RWPE1 (cell line): ENCODE results near the gene EPHB2.

Source experiments
- CTCF ChIA-PET: fragments of 350-600 bp; sonication (Branson Sonifier 250); formaldehyde crosslinking; extraction: SDS; loops from one replicate; lab custom pipeline; 2021; lab: Yijun Ruan, JAX
- POLR2A ChIA-PET: fragments of 400-600 bp; formaldehyde crosslinking; extraction: SDS; loops from one replicate; lab custom pipeline; 2020; ENCODE audit warnings: antibody characterized with exemption; ENCODE audit not compliant: low non-redundant PET; lab: Yijun Ruan, JAX
- DNase-seq: peaks from one replicate; pipeline ENCODE4 v3.0.0; 2012; ENCODE audit warnings: low spot score
- H3K27ac ChIP-seq: fragments of 450-650 bp; 2 replicates; pipeline ENCODE4 v1.5.1; 2017
- TF ChIP-seq, protein P1 (sequence below): fragments of 450-650 bp; conservative IDR thresholded peaks from 2 replicates; pipeline ENCODE4 v1.5.1; 2017; ENCODE audit warnings: low read depth, mild to moderate bottlenecking

EPHB2 gene

DNA sequence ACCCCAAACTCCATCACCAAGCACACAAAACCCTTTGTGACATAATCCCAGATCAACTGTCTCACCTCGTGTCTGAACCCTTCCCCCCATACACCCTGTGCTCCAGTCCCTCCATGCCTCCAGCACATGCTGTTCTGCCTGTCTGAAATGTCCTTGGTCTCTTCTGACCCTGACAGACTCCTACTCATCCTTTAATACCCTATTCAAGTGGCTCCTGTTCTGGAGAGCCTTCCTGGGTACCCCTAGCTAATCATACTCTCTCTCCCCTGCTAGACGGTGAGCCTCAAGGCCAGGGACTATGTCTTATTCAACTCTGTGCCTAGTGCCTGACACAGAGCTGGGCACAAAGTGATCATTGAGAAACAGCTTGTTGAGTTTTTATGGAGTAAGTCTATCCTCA, 137.1 kb downstream of the EPHB2 start:
- DNase-seq, result no peak
- no peak overlapping the region for H3K27ac ChIP-seq
- TF ChIP-seq, protein P1, sequence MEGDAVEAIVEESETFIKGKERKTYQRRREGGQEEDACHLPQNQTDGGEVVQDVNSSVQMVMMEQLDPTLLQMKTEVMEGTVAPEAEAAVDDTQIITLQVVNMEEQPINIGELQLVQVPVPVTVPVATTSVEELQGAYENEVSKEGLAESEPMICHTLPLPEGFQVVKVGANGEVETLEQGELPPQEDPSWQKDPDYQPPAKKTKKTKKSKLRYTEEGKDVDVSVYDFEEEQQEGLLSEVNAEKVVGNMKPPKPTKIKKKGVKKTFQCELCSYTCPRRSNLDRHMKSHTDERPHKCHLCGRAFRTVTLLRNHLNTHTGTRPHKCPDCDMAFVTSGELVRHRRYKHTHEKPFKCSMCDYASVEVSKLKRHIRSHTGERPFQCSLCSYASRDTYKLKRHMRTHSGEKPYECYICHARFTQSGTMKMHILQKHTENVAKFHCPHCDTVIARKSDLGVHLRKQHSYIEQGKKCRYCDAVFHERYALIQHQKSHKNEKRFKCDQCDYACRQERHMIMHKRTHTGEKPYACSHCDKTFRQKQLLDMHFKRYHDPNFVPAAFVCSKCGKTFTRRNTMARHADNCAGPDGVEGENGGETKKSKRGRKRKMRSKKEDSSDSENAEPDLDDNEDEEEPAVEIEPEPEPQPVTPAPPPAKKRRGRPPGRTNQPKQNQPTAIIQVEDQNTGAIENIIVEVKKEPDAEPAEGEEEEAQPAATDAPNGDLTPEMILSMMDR, result no peak
- CTCF ChIA-PET, result interaction anchor here (0.7 kb wide), 1 partner anchor 15 kb away, joined by 3 read pairs; no protein-coding TSS in a partner anchor
- POLR2A ChIA-PET, result no interaction called here

DNA sequence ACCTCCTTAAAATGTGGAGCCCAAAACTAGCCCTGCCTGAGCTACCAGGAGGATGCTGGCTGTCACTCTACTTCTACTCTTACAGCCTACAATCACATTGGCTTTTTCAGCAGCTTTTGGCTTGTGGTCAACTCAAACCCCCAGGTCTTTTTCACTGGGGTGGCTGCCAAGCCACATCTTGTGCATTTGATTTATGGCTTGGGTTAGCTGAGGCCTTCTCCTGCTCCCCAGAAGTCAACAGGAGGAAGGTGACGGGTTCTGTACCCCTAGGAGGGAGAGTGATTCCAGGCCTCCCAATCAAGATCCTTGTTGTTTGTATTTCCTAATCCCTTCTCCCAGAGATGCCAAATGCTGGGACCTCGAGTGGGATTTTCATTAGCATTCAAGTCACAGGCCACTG, 137.8 kb downstream of the EPHB2 start:
- TF ChIP-seq, protein P1, result no peak
- DNase-seq, result no peak
- ChIA-PET CTCF (no interaction called here), POLR2A (no interaction called here)
- no peak overlapping the region for H3K27ac ChIP-seq

DNA sequence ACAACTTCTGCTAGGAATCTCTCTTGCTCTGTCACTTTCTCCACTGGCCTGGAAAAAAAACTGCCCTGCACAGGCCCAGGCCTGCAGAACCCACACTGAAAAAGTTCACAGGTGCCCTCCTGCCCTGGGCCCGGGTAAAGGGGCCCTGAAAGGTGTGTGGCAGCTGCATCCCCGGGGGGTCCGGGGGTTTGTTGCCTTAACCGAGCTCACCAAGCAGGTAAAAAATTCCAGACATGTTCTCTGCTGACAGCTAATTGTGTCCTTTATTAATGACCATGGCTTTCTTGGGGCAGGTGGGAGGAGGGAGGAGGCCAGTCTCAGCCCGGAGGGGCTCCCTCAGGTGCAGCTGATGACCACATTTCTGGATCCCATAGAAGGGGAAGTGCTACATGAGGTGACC, 139.1 kb downstream of the EPHB2 start:
- TF ChIP-seq, protein P1, result no peak
- POLR2A ChIA-PET, result no interaction called here
- CTCF ChIA-PET, result no interaction called here
- no peak for DNase-seq
- no peak overlapping the region for H3K27ac ChIP-seq

DNA sequence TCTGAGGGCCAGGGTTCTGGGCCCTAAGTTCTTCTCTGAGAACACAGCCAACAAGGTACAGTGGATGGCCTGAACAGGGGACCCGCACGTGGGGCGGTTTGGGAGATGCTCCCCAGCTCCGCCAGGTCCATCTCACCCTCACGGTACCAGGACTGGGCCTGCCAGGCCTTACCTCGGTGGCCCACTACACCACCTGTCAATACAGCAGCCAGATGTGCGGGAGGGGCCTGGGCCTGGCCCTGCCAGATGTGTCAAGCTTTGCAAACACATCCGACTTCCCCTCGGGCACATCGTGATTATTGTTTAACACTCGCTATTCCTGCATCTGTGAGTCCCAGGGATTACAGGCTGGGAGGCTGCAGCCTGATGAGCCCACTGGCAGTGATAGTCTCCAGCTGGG, 139.6 kb downstream of the EPHB2 start:
- no peak for DNase-seq
- H3K27ac ChIP-seq, result no peak overlapping the region
- TF ChIP-seq, protein P1, result no peak
- POLR2A ChIA-PET, result no interaction called here
- CTCF ChIA-PET, result no interaction called here

DNA sequence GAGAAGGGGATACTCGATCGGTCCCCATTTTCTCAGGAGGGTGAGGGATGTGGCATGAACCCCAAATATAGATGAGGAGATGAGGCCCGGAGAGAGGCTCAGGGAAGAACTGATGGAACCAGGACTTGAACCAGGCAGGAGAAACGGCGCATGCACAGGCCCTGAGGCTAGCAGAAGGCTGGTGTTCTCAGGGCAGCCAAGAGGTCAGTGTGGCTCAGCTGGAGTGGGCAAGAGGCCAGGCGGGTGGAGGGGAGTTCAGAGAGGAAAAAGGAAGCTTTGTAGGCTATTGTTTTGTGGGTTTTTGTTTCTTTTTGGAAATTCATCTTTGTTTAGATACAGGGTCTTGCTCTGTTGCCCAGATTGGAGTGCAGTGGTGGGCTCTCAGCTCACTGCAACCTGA, 140.0 kb downstream of the EPHB2 start:
- DNase-seq, result no peak
- ChIA-PET POLR2A (no interaction called here), CTCF (no interaction called here)
- no peak overlapping the region for H3K27ac ChIP-seq
- TF ChIP-seq, protein P1, result no peak

DNA sequence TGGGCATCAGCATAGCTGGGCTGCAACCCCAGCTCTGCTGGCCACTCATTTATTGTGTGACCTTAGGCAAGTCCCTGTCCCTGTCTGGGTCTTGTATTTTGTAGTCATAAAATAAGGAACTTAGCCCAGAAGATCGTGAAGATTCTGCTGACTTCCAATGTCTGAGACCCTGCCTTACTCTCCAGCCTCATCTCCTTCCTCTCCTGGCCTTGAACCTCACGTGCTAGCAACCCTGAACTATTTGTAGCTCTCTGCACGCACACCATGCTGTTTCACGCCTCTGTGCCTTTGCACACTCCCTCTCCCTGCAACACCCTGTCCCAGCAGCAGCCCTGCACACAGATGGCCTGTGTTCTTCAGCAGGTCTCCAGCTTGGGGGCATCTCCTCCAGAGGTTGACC, 140.9 kb downstream of the EPHB2 start:
- TF ChIP-seq, protein P1, result no peak
- POLR2A ChIA-PET, result no interaction called here

More for the DNA sequence above, 140.9 kb downstream of the EPHB2 start:
- no peak for DNase-seq
- no peak overlapping the region for H3K27ac ChIP-seq
- CTCF ChIA-PET, result interaction anchor here (0.5 to 1.0 kb wide), 2 partner anchors 37 to 63 kb away, joined by 3 to 9 read pairs; no protein-coding TSS in a partner anchor
